ENCODE data around the gene IPCEF1.
A peak's percentile ranks its signal among the peaks of the same experiment; 100 is the strongest.

DNA sequence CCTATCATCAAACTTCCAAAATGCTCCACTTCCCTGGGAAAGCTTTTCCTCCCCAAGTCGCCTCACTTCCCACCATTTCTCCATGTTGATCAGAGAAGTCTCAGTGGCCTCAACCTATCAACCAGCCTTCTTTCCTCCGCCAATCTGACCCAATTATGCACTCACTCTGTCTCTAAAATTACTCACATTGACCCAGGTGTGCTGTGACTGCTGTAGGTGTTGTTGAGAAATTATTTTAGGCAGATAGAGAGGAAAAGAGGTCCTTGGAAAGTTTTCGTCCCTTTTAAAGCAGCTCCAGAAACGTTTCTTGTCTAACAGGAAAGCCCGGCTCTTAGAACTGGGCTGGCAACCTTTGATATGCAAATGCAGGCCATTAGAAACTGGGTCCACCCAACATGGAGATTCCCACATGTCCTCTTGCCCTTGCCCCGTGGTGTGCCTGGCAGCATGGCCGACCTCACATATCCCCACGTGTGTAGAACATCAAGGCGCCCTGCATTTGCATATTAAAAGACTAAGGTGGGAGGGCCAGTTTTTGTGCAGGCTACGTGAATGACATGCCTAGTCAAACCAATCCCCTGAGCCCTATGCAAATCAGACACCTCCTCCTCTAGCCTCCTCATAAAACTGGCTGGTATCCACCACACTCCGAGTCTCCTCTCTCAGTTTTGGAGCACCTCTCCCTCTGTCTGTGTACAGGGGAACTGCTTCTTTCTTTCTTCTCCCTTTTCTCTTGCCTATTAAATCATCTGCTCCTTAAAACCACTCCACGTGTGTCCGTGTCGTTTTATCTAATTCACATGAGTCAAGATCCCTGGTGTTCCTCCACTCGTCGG, 12.9 kb downstream of the IPCEF1 start:
- TF ChIP-seq EP300 (IDR thresholded peaks at IDR 0.05) (no peak), CTCF (IDR thresholded peaks at IDR 0.05) (no peak), RNF2 (IDR thresholded peaks at IDR 0.05; ENCODE audit: borderline replicate concordance, low read depth) (no peak), SMC3 (IDR thresholded peaks at IDR 0.05) (no peak), KDM5A (IDR thresholded peaks at IDR 0.05) (no peak), REST (IDR thresholded peaks at IDR 0.05) (no peak), FOSB (CRISPR knock-in tag; IDR thresholded peaks at IDR 0.05) (no peak), POLR2A (IDR thresholded peaks at IDR 0.05; ENCODE audit: low read length) (no peak), NFE2L2 (conservative IDR thresholded peaks at IDR 0.05; ENCODE audit: low read length) (no peak), NR3C1 (IDR thresholded peaks at IDR 0.05) (no peak), RAD21 (conservative IDR thresholded peaks at IDR 0.05 in 1 of 2, IDR thresholded peaks at IDR 0.05 in 1 of 2) (0 out of 5 replicates have a peak, but pooled peaks of 1 of the 2 experiments have one; percentile 5), ZFP36 (IDR thresholded peaks at IDR 0.05; ENCODE audit: borderline replicate concordance, partially characterized antibody) (no peak), ESRRA (IDR thresholded peaks at IDR 0.05; ENCODE audit: borderline replicate concordance, low read length) (no peak)
- TF ChIP-seq, protein P1, sequence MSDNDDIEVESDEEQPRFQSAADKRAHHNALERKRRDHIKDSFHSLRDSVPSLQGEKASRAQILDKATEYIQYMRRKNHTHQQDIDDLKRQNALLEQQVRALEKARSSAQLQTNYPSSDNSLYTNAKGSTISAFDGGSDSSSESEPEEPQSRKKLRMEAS (IDR thresholded peaks at IDR 0.05) = no peak
